ENCODE data around the gene CCDC63. TPM values are rescaled to one million over a fixed set of nuclear protein-coding genes. Genes with fewer than 3 reads are reported as not detected.
"Not testable (repeated sequence)": the region's sequence is repeated elsewhere in the genome, so short reads cannot be mapped to it uniquely, and the experiment has no call there.

CCDC63 gene
- total RNA-seq, 1 donor from 2014 or later, result not detected

DNA sequence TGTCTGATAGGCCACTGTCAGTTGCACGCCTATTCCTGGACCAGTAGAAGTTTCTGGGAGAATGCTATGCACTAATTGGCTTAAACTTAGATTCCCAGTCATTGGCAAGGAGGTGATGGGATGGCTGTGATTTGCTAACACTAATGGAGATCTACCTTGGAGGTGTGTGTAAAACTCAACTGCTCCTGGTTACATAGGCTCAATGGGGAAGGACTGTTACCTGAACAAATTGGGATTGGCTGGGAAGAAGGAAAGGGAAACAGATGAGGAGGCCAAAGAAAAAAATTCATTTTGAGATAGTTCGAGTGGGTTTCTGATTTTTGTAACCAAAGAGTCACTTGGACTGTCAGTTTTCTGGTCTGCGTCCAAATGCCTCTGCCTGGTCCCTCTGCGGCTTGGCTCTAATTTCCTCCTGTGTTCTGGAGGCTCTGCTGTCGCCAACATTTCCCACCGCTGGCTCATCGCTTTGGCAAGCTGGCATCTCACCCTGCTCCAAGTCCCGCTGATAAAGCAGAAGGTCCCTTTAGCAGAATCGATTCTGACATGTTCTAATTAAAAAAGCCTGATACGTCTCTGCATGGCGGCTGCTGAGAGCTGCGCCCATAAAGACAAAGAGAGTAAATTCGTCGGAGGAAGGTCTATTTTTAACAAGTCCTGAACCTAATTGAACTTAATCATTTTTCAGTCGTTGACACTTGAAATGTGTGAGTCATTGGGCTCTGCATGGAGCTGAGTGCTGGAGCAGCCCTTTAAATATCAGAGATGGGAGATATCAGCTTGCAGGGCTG is 2.0 kb upstream of the CCDC63 start:
- DNase-seq (ENCODE audit: low read depth, low spot score), result no peak

DNA sequence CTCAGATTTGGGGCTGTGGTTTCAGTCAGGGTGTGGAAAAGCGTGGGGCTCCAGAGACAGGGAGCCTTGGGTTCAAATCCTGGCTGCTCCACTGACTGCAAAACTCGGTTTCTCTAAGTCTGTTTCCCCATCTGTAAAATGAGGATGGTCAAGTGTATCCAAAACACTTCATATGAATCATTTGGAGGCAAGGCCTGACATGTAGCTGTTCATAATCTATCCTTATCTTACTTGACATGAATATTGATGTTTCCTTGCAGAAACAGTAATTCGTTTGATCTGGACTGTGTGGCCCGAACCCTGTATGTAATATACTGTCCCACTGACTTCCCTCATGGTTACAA is 1.5 kb upstream of the CCDC63 start:
- DNase-seq (ENCODE audit: low read depth, low spot score), result no peak

DNA sequence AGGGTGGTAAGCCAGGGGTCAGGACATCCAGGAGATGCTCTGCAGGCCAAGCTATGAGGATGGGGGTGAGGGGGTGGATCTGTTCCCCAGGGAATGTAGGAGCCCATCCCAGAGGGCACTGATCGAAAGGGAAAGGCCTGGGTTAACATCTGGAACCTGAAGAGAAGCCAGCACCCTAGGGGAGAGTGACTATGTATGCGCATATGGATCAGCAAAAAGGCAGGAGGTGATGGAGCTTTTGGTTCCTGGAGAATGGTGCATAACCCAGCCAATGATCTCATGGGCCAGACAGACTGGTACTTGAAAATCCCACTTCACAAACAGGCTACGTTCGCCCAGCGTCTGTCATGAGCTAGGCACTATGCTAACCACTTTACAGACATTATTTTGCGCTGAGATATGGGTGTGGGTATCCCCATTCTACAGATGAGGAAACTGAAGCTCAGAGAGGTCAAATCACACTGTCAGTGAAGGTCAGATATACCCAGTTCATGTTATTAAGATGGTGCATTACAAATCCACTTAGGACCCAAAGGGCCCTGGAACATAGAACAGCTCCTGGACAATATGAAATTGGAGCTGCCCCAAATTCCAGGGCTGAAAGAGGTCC is 1.6 kb downstream of the CCDC63 start:
- DNase-seq (ENCODE audit: low read depth, low spot score), result no peak

DNA sequence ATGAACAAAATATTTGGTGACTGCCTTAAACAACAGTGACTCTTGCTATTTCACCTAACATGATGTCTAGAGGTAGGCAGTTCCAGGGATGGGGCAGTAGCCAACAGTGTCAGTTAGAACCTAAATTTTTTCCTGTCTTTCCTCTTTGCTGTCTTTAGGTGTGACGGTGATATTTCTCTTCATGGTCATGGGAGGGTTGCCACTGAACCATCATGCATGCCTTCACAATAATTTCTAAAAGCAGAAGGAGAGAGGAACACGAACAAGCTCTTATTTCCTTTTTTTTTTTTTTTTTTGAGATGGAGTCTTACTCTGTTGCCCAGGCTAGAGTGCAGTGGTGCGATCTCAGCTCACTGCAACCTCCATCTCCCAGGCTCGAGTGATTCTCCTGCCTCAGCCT is 2.4 kb downstream of the CCDC63 start:
- DNase-seq (ENCODE audit: low read depth, low spot score), result no peak

DNA sequence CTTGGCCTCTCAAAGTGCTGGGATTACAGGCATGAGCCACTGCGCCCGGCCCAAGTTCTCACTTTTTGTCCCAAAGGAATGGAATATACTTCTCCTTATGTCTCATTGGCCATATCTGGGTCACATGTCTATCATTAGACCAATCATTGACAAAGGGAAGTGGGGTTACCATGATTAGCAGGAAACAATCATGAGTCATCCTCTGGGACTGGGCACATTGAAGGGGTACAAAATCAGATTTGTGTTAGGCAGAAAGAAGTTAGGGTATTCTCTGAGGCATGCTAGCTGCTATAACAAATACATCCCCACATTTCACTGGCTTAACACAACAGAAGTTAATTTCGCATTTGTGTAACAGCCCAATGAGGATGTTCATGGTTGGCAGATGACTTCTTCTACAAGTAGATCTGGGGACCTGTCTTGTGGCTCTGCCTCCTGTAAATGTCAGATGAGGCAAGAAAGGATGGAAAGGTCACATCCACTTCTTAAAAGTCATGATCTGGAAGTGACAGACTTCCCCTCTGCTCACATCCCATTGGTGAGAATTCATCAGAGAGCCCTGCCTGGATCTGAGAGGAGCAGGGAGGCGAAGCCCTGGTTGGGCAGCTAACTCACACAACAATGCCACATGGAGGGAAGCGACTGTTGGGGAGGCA is 3.1 kb downstream of the CCDC63 start:
- DNase-seq (ENCODE audit: low read depth, low spot score), result no peak

DNA sequence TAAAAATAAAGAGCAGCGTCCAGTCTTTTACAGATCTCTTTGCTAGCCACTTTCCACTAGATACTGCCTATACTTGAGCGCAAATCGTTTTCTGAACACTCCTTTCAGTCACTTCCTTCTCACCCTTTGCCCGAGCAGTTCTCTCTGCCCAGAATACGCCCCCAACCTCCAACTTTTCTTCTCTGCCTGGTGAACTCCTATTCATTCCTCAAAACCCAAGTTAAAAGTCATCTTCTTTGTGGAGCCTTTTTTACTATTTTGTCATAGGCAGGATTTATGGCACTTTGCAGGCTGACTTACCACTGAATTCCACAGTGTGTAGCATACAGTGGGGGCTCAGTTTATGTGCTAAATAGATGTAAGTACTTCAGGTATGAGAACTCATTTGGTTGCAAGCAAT is 4.0 kb downstream of the CCDC63 start:
- no peak for DNase-seq (ENCODE audit: low read depth, low spot score)

DNA sequence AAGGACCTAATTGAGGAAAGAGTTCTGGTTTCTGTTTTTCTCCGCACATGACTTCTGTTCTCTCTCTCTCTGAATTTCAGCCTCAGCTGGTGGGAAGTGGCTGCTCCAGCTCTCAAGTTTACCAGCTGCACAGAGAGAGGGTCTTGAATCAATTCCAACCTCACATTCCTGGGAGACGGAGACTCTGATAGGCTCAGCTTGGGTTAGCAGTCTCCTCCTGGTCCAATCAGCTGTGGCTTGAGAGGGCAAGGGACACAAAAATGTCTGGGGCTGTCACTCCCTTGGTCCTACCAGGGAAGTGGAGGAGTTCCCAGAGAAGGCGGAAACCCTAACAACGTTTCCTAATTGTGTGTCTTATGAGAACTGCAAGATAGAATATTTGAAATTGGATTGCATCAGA is 7.0 kb downstream of the CCDC63 start:
- no peak for DNase-seq (ENCODE audit: low read depth, low spot score)

DNA sequence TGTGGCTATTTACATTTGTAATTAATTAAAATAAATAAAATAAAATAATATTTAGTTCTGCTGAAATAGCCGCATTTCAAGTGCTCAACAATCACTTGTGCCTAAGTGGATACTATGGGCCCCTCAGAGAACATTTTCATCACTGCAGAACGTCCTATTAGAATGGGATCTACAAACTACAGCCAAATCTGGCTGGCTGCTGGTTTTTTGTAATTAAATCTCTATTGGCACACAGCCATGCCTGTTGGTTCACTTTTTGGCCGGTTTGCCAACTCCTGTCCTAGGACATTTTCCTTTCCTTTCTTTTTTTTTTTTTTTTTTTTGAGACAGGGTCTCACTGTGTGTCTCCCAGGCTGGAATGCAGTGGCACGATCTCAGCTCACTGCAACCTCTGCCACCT is 9.8 kb downstream of the CCDC63 start:
- DNase-seq (ENCODE audit: low read depth, low spot score), result no peak

DNA sequence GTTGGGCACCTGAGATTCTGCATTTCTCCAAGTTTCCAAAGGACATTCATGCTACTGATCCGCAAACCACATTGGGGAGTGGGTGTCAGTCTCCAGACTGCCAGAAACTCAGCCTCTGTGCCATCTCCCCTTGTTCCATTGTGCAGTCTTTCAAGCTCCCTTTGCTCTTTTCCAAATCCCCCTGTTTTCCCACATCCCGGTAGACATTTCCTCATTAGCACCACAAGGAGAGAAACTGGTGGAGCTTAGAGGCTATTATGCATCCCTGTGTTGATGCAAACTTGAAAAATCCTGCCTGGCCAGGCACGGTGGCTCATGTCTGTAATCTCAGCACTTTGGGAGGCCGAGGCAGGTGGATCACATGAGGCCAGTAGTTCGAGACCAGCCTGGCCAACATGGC is 10.7 kb downstream of the CCDC63 start:
- DNase-seq (ENCODE audit: low read depth, low spot score), result no peak

DNA sequence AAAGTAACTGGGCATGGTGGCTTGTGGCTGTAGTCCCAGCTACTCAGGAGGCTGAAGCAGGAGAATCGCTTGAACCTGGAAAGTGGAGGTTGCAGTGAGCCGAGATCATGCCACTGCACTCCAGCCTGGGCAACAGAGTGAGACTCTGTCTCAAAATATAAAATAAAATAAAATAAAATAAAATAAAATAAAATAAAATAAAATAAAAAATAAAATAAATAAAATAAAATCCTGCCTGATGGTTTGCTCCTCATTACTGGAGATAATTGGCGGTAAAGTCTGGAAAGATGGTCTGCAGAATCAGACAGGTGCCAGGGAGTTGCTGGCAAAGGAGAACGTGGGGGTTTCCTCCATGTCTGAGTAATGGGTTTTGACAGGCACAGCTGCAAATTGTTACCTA is 11.2 kb downstream of the CCDC63 start:
- DNase-seq (ENCODE audit: low read depth, low spot score), result not testable (repeated sequence)

DNA sequence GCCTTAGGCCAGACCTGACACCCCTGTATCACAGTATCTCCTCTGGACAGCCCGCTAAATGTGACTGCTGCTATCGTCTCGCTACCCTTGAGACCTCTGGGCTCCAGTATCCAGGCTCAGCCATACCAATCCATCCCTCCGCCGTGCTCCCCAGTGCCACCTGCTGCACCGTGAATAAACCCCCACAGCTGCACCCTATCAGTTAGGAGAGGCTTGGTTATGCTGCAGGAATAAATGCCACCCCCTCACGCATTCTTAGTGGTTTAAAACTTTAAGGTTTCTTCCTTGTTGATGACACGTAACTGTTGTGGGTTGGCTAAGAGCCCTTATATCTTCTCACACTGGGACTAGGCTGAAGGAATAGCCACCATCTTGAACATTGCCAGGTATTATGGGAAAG is 12.1 kb downstream of the CCDC63 start:
- no peak for DNase-seq (ENCODE audit: low read depth, low spot score)

DNA sequence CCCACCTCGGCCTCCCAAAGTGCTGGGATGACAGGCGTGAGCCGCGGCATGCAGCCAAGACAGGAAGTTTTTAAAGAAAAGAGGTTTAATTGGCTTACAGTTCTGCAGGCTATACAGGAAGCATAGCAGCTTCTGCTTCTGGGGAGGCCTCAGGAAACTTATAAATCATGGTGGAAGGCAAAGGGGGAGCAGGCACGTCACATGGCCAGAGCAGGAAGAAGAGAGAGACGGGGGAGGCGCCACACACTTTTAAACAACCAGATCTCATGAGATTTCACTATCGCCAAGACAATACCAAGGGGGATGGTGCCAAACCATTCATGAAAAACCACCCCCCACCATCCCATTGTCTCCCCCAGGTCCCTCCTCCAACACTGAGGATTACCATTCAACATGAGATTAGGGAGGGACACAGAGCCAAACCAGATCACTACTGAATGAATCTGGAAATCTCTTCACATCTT is 14.1 kb downstream of the CCDC63 start:
- no peak for DNase-seq (ENCODE audit: low read depth, low spot score)

DNA sequence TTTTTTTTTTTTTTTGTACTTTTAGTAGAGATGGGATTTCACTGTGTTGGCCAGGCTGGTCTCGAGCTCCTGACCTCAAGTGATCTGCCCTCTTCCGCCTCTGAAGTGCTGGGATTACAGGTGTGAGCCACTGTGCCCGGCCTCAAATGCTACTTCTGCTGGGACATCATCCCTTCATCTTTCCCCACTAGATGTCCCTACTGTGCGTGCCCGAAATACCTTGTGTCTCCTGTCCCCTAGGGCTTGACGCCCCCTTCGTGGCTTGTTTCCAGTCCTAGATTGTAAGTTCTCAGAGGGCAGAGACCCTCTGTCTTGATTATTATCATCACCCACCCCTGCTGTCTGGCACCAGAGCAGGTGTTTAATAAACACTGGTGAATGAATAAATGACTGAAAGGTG is 14.9 kb downstream of the CCDC63 start:
- DNase-seq (ENCODE audit: low read depth, low spot score), result no peak

DNA sequence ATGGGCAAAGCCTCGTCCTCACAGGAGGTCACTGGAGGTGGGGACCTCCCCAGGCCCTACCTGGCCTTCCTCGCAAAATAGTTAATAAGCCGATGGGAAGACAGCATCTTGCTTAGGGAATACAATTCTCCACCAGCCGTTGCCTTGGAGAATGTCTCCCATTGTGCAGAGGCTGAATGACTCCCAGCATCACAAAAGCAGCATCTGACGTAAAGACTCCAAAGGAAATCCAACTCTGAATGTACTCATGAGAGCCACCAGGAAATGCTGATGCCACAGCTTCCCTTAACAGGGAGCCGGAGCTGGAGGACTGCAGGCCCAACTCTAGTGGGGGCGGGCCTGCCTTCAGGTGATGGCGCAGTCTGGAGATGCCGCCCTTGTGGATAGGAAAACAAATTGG is 15.5 kb downstream of the CCDC63 start:
- DNase-seq (ENCODE audit: low read depth, low spot score), result no peak

DNA sequence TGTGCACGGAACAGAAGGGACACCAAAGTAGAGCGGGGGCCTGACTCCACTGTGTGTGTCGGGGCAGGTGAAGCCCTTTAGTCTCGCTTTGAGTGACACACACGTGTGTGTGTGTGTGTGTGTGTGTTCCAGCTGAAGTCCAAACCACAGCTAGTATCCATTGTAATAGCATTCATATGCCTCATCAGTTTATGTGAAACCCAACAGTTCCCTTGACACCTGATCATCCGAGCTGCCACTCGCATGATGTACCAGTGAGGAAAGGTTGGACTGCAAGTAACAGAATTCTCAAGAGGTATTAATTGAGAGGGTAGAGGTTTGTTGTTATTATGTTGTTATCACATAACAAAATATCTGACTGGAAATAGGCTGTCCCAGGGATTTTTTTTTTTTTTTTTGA is 16.4 kb downstream of the CCDC63 start:
- DNase-seq (ENCODE audit: low read depth, low spot score), result no peak

DNA sequence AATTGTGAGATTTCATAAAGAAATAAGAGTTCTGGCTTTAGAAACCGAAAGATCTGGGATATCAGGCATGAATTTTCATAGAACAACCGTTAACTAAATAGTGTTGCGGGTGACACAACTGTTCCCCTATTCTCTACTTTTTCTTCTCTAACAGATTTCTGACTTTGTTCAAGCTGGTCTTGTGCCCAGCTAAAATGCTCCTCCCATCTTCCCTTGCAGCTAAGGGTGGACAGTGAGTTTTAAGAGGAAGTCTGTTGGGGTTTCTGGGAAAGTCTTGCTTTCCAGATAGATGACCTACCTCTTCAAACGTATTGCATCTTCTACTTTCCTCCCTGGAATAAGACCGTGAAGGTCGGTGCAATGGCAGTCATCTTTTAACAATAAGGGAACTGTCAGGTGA is 18.7 kb downstream of the CCDC63 start:
- no peak for DNase-seq (ENCODE audit: low read depth, low spot score)

DNA sequence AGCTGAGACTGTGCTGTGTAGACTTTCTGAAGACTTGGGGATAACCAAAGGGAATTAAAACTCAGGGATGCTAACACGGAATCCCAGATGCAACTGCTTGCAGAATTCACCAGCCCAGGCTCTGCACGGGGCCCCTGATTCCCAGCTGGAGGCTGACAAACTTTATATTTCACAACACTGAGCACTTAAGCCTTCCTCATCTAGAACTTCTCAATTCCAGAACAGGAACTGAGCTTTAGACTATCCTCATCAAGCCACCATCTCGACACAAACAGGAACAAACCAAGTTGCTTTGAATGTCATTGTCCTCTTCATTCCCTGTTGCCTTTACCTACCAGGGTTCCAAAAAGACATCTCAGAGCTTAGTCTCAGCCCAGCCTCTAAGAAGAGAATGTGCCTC is 22.2 kb downstream of the CCDC63 start:
- DNase-seq (ENCODE audit: low read depth, low spot score), result no peak

DNA sequence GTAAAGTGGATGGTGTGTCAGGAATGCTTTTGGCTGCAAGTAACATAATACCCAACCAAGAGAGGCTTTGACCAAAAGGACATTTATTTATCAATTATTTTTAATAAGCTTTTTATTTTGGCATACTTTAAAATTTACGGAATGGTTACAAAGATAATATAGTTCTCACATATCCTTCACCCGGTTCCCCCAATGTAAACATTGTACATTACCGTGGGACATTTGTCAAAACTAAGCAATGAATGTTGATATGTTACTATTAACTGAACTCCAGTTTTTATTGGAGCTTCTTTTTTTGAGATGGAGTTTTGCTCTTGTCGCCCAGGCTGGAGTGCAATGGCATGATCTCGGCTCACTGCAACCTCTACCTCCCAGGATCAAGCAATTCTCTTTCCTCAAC is 23.0 kb downstream of the CCDC63 start:
- no peak for DNase-seq (ENCODE audit: low read depth, low spot score)

DNA sequence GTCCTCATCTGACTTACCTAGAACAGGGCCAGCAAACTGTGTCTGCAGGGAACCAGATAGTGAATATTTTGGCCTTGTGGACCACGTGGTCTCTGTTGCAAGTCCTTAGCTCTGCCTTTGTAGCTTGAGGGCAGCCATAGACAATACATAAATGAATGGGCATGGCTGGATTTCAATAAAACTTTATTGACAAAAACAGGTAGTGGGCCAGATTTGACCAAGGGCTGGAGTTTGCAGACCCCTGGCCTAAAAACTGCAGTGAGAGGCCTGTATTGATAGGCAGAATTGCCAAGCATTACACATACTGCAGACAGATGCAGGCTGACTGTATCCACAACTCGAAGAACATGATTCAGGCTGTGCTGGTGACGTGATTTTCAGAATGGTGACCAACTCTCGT is 25.3 kb downstream of the CCDC63 start:
- no peak for DNase-seq (ENCODE audit: low read depth, low spot score)

DNA sequence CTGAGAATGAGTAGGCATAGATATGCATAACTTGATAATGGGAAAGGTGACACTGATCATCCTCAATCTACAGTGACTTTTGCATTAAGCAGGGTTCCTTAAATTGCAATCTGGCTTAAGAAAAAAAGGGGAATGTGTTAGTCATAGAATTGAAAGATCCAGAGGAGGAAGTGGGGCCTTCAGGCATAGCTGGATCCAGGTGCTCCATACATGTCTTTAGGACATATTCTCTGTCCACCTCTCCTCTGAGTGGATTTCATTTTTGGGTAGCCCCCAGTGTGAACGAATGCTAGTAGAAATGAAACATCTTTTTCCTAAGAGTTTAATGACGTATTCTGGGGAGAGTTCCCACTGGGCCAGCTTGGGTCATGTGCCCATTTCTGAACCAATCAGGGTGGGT is 27.6 kb downstream of the CCDC63 start:
- DNase-seq (ENCODE audit: low read depth, low spot score), result no peak

DNA sequence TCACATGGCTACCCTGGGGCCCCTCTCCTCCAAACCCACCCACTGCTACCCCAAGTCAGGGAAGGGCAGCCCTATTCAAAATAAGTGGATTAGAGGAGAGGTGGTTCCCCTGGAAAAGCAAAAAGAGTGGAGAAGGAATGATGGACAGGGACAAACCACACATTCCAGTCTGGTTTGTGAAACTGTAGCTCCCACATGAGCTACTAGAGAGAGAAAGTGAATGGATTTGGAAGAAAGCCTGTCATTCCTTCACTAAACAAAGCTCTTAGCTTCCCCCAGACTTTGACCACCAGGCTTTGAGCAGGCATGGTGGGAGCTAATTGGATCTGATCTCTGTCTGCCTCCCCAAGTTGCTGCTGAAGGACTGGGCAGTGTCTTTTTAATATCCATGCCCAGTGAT is 28.0 kb downstream of the CCDC63 start:
- no peak for DNase-seq (ENCODE audit: low read depth, low spot score)

DNA sequence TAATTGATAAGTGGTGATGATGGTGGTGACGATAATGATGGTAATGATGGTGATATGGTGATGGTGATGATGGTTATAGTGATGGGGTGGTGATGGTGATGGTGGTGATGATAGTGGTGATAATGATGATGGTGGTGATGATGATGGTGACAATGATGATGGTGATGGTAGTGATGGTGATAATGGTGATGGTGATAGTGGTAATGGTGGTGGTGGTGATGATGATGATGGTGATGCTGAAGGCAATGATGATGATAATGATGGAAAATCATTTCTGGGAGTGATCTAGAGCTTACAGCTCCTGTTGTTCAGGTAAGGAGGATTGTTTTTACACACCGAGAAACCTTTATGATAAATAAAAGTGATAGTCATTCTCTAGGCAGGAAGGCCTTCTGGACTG is 33.9 kb downstream of the CCDC63 start:
- DNase-seq (ENCODE audit: low read depth, low spot score), result no peak

DNA sequence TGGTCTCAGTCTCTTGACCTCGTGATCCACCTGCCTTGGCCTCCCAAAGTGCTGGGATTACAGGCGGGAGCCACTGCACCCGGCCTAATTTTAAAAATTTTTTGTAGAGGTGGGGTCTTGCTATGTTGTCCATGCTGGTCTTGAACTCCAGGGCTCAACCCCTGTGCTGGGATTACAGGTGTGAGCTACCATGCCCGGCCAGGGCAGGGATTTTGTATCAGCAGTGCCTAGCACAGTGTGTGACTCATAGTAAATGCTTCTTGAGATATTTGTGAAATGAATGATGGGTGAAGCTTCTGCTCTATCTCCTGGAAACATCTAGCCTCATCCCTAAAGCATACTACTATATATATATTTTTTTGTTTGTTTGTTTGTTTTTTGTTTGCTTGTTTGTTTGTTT is 36.5 kb downstream of the CCDC63 start:
- DNase-seq (ENCODE audit: low read depth, low spot score), result no peak

Measured in pulmonary artery endothelial cell (primary cell).